ENCODE results near the gene ZNF384.

DNA sequence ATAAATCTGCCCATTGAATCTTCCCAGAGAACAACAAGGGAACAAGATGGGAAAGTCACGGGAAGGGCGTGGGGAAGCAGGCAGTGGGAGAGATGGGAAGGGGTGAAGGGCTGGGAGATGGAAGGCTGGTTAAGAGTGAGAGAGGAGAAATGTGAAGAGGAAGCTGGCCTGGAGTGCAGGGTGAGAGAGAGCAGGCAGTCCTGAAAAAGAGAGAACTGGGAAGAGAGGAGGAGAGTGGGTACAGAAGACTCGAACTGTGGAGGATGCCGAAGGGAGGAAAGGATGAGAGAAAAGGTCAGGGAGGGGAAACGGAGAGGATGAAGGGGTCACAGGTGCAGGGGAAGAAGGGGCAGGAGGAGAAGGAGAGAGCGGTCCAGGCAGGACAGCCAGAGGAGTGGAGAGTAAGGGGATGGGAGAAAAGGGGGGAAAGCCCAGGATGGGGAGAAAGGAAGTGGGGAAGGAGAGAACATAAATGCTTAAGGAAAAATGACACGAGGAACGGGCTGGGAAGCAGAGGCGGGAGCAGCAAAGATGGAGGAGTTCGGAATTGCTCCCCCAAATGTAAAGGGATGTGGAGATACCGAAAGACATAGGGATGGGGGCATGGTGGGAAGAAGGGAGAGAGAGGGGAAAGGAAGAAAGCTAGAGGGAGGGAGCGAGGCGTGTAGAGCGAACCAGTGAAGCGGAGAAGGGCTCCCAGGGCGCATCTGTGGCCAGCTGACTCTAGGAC, 10.2 kb upstream of the ZNF384 start:
- no peak for TF ChIP-seq POU2F2 (IDR thresholded peaks at IDR 0.05; ENCODE audit: low read depth, low read length)
- TF ChIP-seq POLR2A (IDR thresholded peaks at IDR 0.05; ENCODE audit: low read depth, low read length), result no peak
- TF ChIP-seq TAF1 (IDR thresholded peaks at IDR 0.05; ENCODE audit: low read depth, low read length), result no peak
- TF ChIP-seq POLR2AphosphoS5 (IDR thresholded peaks at IDR 0.05; ENCODE audit: low read depth, low read length), result no peak
- no peak for TF ChIP-seq PAX5 (IDR thresholded peaks at IDR 0.05; ENCODE audit: insufficient read depth, low read length, severe bottlenecking)
- no peak for TF ChIP-seq SPI1 (IDR thresholded peaks at IDR 0.05; ENCODE audit: low read depth, low read length)
